ENCODE measurements around the gene THSD4. TPM values are rescaled to one million over a fixed set of nuclear protein-coding genes. Genes with fewer than 3 reads are reported as not detected.
"Not testable (repeated sequence)": the region's sequence is repeated elsewhere in the genome, so short reads cannot be mapped to it uniquely, and the experiment has no call there.

The THSD4 gene
- total RNA-seq, 2 experiments from 2014 or later: not detected

GRCh38 chr15:71312194-71312708, 197.0 kb downstream of the THSD4 start:
- POLR2A ChIA-PET: no interaction called here

GRCh38 chr15:71312731-71313460, 197.6 kb downstream of the THSD4 start:
- ChIA-PET CTCF (no interaction called here), POLR2A (no interaction called here)

More at GRCh38 chr15:71312194-71312708, 197.0 kb downstream of the THSD4 start:
- CTCF ChIA-PET: no interaction called here

- ChIA-PET POLR2A (no interaction called here), CTCF (no interaction called here)
These were observed 198.5 kb downstream of the THSD4 start for GRCh38 chr15:71313806-71314205.

DNA sequence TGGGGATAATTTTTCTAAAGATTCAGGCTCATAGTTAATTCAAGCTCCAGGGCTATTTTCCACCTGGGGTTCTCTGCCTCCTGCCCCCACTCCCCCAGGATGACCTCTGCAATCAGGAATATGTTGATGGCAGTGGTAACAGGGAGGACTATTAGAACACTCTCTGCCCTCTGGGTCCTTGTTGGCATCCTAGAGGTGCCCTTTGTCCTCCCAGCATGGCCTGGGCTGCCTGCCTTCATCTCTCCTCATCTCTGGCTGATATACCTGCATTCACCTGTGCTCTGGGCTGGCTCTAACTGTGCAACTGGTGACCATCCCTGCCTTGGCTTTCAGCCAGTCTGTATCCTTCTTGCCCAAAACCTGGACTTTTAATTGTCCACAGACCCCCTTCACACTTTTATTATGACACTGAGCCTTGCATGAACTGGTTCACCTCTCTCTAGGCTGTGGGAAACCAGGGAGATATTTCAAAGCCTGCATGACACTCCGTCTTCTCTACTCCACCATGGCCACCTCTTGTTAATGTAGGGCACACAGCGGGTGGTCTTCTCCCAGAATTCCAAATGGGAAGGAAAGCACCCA, 199.8 kb downstream of the THSD4 start:
- POLR2A ChIA-PET: no interaction called here

DNA sequence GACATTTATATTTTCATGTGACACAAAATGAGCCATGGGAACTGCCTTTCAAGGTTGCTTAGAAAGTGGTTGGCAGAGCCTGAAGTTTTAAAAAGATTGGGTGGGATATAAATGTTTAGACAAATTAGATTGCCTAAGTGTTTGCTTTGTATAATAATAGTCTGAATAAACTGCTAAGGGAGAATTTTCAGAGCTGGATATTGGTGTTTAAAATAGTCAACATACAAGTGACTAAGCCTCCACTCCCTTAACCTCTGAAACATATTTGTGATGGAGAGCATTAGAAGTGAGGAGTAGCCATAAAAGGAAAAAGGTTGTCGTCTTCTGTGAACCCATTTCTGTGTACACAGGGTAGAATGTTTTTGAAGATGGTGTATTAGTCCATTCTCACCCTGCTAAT, 201.6 kb downstream of the THSD4 start:
- CTCF ChIA-PET: no interaction called here
- POLR2A ChIA-PET: no interaction called here

More for the DNA sequence above, 199.8 kb downstream of the THSD4 start:
- CTCF ChIA-PET: no interaction called here

DNA sequence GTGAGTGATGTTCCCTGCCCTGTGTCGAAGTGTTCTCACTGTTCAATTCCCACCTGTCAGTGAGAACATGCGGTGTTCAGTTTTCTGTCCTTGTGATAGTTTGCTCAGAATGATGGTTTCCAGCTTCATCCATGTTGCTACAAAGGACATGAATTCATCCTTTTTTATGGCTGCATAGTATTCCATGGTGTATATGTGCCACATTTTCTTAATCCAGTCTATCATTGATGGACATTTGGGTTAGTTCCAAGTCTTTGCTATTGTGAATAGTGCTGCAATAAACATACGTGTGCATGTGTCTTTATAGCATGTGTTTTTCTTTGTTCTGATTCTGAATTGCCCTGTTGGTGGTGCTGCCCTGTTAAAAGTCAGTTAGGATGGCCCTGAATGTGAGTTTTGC, 204.2 kb downstream of the THSD4 start:
- POLR2A ChIA-PET: not testable (repeated sequence)

DNA sequence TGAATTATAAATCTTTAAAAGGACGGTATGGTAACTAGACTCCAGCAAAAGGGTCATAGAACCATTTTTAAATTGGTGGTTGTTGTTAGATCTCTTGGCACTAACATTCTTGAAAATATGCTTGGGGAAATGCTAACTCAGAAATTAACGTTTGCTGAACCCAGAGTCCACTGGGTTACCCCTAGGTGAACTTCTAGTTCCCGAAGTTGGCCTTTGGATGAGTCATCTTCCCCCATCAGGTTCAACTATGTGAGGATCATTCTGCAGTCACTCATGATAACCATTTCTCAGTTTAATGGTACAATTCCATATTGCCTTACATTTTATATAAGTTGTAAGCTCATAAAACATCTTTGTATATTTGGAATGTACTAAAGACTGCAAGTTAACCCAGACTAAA, 204.7 kb downstream of the THSD4 start:
- ChIA-PET POLR2A (no interaction called here), CTCF (no interaction called here)

More for the DNA sequence above, 204.2 kb downstream of the THSD4 start:
- CTCF ChIA-PET: not testable (repeated sequence)

GRCh38 chr15:71323082-71323481, 207.8 kb downstream of the THSD4 start:
- ChIA-PET CTCF (interaction anchor here (0.7 kb wide), 1 partner anchor 68 kb away, joined by 3 read pairs; no protein-coding TSS in a partner anchor), POLR2A (no interaction called here)

- CTCF ChIA-PET: interaction anchor here (0.7 kb wide), 1 partner anchor 68 kb away, joined by 3 read pairs; no protein-coding TSS in a partner anchor
- POLR2A ChIA-PET: no interaction called here
These were observed 208.3 kb downstream of the THSD4 start for GRCh38 chr15:71323584-71323983.

- ChIA-PET POLR2A (no interaction called here), CTCF (no interaction called here)
These were observed 210.2 kb downstream of the THSD4 start for GRCh38 chr15:71325481-71325880.

DNA sequence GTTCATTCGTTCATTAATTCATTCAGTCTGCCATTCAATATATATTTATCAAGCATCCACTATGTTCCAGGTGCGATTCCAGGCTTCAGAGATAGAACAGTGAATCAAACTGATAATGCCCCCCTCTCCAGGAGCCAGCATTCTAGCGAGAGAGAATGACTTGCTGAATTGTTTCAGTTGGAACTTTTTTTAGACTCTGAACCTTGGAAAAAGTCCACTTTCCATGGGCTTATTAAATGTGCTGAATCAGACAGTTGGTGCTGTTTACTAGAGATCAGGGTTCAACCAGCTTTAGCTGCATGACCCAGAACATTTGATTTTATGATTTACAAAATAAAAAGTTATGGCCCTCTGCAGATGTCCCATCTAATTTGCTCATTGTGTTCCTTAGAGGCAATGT, 213.2 kb downstream of the THSD4 start:
- ChIA-PET POLR2A (no interaction called here), CTCF (no interaction called here)

- ChIA-PET POLR2A (no interaction called here), CTCF (no interaction called here)
These were observed 213.8 kb downstream of the THSD4 start for GRCh38 chr15:71329041-71329440.

- CTCF ChIA-PET: no interaction called here
- POLR2A ChIA-PET: no interaction called here
These were observed 214.4 kb downstream of the THSD4 start for GRCh38 chr15:71329497-71330260.

GRCh38 chr15:71330638-71331162, 215.4 kb downstream of the THSD4 start:
- ChIA-PET CTCF (no interaction called here), POLR2A (no interaction called here)

DNA sequence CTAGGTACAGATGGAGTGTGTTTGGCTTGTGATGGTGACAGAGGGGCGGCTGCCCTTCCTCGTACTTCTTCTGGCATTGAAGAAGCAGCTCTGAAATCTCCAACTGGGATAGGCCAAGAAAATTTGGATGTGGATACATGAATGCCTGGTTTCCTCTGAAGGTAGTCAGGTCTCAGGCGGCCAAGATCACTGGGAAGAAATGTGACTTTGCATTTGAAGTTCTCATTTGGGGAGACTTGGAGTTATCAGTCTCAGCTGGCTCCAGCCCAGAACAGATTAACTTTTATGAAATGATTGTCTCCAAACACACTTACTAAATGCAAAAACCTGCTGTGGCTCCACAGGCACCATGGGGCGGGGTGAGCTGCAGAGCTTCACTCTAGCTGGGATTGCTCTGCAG, 215.9 kb downstream of the THSD4 start:
- ChIA-PET CTCF (no interaction called here), POLR2A (no interaction called here)

DNA sequence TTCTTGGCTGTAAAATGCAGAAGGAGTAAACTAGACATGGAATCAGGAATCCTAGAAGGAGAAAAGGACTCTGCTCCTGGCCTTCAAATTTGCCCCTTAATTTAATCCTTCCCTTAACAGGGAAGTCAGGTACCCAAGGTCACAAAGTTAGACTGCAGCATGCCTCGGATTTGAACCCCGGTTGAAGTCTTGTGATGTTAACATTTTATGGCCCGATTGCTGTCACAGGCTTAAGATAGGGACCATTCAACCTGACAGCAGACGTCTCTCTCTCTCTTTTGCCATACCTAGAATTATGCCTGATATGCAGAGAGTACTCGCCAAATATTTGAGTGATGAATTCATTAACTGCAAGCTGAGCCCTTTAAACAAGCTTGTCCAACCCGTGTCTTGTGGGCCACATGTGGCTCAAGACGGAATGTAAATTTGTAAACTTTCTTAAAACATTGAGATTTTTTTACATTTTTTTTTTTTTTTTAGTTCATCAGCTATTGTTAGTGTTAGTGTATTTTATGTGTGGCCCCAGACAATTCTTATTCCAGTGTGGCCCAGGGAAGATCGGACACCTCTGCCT, 217.2 kb downstream of the THSD4 start:
- ChIA-PET CTCF (no interaction called here), POLR2A (no interaction called here)

DNA sequence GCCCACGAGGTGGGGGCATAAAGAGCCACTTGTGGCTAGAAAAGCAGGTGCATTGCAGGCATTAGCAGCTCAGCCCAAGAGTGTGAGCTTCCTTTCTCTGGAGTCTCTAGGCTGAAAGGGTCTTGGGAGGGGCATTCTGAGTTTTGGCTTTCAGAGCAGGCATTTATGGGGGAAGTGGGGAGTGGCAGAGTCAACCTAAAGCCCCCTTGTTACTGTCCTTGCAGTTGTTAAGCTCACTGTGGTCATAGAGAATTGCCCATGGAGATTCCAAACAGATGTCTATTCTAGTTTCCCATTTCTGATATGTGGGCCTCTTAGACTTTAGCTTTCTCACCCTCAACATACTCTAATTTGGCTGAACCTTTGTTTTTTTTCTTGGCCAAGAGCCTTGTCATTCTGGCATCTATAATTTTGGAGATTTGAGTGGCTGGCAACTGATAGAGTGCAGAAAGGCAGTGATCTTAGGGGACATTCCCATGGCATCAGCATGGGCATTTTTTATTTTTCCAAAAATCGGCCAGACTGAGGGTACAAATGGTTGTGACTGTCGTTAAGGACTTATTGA, 217.9 kb downstream of the THSD4 start:
- ChIA-PET POLR2A (no interaction called here), CTCF (no interaction called here)

- CTCF ChIA-PET: no interaction called here
These were observed 218.6 kb downstream of the THSD4 start for GRCh38 chr15:71333839-71334238.

DNA sequence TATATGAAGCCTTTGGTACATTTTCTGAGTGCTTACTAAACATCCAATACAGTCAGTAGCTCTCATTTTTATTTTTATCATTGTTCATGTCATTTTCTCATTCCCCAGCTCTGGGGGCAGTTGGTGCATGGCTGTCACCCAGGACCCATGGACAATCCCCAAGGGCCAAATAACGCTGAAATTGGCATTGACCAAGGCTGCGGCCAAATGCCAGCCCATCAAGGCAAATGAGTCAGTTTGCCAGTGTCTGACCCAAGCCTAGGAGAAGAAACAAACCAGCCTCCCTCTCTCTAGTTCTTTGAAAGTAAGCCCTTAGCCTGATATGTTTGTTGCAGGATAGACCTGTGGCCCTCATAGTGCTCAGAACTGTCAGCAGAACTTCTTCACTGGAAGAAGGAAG, 219.2 kb downstream of the THSD4 start:
- ChIA-PET POLR2A (no interaction called here), CTCF (no interaction called here)

More at GRCh38 chr15:71333839-71334238, 218.6 kb downstream of the THSD4 start:
- POLR2A ChIA-PET: no interaction called here

GRCh38 chr15:71334873-71335272, 219.6 kb downstream of the THSD4 start:
- ChIA-PET POLR2A (no interaction called here), CTCF (no interaction called here)

Measured in activated CD8-positive, alpha-beta memory T cell treated with anti-CD3 and anti-CD28 coated beads for 36 hours (primary cell).